GM19372 (cell line): ENCODE results near the gene SLC4A1AP.

Experiments used
- ATAC-seq: cut with Tn5 transposase; IDR thresholded peaks from one replicate; pipeline ENCODE4 v1.9.1; 2021; ENCODE audit warnings: mild to moderate bottlenecking, low read depth, moderate library complexity; ENCODE audit not compliant: unreplicated experiment

SLC4A1AP gene

DNA sequence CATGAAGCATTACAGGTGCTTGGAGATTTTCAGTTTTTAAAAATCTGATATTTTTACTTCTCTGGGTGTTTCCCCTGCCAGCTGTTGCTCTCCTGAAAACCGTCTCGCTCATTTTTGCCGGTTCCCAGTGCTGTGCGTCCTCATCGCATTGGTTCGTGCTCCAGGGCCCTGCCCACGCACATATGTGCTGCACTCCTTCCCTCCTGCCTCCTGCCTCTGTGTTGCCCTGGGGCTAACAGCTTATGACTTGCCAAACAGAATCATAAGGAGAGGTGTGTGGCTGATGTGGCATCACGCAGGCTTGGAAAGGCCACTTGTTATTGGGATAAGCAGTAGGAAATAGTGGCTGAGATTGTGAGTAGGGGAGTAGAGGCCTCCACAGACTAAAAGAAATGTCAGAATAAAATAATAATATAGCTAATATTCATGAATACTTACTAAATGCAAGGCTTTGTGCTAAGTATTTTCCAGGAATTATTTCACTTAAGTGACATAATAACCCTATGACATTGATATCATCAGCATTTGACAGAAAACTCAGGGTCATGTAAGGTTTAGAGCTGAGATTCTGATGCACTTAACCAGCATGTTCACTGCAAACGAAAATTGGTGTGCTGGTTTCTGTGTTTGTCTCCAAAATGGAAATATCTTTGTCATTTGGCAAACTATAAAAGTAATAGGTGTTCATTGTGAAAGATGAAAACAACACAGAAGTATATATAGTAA, 53.5 kb downstream of the SLC4A1AP start:
- ATAC-seq: no peak

DNA sequence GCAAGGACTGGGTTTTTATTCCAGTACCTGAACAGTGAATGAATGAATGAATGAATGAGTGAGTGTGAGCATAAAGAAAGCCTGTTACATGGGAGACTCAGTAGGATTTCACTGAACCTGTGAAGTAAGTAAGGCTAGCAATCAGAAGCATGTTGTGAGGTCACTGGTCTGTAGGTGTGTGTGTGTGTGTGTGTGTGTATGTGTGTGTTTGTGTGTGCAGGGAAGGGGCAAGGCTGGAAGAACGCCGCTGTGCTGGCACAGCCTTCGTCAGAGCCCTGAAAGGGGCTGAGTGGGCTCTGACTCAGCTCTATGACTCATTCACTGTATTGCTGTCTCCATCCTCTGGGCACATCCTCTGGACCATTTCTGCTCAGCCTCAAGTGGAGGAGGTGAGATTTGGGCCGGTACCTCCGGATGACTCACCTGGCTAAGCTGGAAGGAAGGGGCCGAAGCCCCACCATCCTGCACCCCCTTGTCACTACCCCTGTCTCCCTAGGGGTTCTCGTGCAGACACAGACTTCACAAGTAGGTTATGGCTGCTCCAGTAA, 56.4 kb downstream of the SLC4A1AP start:
- no peak for ATAC-seq

DNA sequence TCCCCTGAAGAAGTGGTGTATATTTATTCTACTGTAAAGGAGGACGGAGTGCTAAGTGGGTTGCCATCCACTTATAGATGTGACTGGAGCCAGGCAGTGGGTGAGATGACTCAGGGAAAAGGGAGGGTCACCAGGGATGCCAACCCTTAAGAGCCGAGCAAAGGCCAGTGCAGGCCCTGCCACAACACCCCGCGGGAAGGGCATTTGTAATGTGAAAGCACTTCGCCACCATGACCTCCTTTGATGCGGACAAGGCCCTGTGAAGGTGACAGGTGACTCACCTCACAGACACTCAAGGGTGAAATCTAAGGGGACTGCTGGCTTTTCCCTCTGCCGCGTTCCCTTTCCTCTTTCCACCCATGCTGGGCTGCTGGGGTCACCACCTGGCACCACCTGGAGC, 57.6 kb downstream of the SLC4A1AP start:
- no peak for ATAC-seq

DNA sequence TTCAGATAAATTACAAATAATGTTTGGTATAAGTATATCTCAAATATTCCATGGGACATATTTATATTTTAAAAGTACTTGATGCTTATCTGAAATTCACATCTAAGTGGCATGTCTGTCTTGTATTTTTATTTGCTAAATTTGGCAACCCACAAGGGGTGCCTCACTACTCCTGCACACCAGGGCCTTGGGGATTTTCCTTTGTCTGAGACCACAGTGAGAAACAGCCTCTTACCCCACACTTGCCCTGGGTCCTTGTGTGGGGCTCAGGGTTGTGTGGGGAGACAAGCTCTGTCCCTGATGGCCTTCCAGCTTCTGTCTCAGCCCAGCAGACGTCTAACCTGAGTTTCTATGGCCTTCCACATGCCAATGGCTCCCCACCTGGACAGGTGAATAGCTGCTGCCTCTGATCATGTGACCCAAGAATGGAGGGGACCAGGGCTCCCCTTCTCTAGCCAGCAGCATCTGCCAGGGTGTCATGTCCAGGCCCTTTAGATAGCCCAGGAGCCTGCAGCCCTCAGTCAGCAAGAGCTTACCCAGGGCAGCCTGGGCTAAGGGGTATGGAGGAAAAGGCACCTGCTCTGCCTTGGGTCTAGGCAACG, 58.3 kb downstream of the SLC4A1AP start:
- ATAC-seq: no peak

DNA sequence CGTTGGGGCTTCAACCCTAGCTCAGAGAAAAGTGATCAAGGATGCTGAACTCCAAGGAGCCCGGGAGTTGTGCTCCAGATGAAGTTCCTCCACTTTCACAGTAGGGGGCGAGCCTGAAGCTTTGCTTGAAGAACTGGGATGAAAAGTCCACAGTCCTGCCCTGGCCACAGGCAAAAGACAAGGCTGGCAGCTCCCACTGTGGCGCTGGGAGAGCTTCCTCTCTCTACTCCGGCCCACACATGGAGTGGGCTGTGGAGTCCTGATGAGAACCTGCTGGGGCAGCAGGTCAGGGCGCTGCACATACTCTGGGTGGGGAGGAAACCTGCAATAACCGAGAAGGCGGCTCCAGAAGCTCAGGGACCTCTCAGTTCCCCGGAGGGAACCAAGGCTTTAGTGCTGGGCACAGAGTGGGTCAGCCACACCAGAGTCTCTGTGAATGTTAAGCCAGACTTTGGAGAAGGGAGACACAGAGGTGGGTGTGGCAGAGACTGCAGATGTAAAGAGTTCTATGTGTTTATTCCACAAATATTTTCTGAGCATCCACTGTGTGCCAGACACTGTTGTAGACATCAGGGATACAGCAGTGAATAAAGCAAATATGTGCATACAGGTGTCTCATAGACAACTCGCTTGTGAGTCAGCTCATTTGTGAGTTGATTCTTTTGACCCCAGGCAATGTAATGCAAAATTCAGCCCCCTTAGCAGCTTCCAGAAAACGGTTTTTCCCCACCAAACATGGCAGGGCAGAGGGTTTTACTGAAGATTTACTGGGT, 59.9 kb downstream of the SLC4A1AP start:
- ATAC-seq: no peak

DNA sequence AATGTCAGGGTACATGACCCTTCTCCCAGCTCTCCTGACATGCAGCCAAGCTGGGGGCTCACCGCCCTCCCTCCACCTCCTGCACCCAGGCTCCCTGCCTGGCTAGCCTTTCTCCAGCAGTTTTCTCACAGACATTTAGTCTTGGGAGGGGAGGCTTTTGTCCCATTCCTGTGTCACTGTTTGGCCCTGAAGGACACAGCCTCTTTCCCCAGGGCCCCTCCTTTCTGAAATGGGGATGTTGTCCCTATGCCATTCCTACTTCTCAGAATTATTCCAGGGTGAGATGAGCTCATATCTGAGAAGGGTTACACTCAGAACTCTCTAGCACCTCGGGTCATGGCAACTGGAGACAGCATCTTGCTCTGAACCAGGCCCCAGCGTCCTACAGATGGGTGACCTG, 60.5 kb downstream of the SLC4A1AP start:
- ATAC-seq: no peak

DNA sequence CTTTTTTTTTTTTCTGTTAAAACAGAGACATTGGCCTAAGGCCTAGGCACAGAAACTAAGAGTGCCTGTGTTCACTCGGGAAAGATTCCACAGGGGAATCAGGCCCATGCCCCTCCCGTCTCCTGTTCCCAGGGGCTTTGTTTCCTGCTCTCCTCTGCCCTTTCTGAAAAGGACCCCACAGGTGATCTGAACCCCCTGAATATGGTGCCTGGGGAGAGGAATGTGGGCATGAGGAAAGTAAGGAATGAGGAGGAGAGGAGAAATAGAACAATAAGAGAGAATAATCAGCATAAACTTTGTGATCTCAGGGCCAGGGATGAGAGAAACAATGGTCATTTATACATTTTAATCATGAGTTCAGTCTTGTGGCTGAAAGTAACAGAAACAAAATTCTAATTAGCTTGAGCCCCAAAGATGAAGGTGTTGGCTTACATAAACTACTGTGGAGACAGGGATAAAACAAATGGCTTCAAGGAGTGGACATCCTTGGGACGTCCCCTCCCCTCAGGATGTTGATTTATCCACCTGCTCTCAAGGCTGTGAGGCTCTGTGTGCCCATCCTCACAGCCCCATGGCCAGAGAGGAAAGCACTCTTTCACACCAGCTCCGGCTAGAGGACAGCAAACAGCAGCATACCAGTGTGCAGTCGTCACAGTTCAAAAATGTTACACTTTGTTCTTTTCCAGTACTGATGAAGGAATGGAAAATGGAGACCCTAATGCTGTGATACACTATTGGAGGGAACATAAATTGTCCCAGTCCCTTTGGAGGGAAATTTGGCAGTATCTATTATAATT, 61.4 kb downstream of the SLC4A1AP start:
- no peak for ATAC-seq

DNA sequence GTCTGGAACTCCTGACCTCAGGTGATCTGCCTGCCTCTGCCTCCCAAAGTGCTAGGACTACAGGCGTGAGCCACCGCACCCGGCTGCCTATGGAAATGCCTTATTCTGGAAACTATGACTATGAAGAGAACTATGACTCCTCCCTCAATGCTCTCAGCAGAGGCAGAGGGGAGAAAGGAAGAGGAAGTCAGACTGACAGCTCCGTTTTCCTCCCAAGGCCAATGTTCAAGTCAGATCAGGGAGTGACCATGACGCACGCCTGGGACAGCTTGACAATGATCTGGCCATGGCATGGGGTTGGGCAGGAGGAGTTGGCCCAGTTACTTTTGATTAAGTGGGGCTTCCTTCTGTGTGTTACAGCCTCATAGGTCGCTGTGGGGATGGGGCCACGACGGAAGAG, 63.6 kb downstream of the SLC4A1AP start:
- ATAC-seq: no peak

DNA sequence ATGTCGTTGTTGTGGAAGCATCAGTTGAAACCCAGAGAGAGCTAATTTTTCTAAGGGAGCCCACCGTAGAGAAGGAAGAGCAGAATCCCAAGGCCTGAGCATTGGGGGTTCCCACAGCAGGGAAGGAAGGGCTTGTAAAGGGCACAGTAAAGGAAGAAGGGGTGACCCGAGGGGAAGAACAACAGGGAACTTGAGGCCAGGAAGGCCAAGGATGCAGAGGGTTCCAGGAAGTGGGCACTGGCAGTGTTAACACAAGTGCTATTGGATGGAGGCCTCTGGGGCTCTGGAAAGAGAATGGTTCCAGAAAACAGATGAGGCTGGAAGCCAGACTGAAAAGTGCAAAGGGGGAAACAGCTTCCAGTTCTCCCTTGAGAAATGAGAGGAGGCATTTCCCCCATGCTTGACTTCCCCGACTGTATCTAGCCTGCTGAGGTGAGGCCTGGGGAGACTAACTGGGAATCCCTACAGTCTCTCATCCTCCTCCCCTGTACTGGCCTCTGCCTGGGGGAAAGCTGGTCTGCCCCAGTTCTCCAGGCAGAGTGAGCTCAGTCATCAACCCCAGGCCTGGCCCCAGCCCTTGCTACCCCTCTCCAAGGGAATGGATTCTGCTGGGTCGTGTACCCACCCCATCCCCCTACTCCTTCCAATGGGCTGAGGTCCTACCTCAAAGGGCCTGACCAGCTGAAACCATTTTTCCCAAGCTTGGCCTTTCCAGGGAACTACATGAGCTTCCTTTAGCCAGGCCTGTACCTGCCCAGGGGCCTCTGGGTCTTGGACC, 64.6 kb downstream of the SLC4A1AP start:
- ATAC-seq: no peak

DNA sequence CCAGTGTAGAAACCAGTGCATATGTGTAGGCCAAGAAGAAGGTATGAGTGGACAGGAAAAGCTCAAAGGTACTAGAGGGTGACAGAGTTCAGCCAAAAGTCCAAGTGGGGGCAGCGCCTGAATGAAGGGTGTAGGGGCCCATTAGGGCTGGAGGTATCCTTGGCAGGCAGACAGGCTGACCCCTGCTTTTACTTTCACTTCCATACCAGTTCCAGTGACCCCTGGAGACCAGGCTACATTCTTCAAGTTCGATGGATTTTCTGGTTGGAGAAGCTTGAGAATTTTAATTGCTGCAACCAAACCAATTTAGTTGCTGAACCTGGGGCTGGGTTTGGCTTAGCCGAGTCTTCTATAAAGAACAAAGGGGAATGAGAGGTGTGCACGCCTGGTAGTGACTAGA, 65.5 kb downstream of the SLC4A1AP start:
- no peak for ATAC-seq

DNA sequence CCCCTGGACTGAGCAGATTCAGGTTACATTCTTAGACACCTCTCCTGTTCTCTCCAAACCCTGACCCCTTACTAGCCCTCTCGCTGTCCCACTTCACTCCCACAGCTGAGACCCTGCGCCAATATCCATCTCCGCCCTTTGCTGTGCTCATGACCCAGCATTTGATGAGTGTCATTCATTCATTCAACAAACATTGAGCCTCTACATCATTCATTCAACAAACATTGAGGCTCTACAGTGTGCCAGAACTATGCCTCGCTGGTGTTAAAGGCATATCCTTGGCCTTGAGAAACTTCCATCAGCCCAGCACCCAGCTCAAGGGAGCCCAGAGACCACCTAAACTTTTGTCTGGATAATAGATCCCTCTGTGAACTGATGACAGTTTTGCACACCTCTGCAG, 65.9 kb downstream of the SLC4A1AP start:
- no peak for ATAC-seq

DNA sequence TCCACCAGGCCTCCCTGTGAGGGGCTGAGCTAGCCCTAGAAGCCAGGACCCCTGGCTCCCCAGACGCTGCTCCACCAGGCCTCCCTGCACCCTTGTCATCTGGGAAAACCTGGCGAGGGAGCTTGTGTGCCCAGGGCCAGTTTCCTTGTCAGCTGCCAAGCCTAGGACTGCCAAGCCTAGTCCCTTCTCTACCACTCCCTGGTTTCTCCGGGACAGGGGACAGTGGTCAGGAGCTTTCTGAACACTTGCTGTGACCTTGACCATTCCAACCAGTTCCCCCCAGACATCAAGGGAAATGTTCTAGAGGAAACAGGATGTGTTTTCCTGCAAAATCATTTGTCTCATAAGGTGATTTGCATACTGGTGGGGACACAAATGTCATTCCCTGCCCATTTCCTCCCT, 66.6 kb downstream of the SLC4A1AP start:
- no peak for ATAC-seq

DNA sequence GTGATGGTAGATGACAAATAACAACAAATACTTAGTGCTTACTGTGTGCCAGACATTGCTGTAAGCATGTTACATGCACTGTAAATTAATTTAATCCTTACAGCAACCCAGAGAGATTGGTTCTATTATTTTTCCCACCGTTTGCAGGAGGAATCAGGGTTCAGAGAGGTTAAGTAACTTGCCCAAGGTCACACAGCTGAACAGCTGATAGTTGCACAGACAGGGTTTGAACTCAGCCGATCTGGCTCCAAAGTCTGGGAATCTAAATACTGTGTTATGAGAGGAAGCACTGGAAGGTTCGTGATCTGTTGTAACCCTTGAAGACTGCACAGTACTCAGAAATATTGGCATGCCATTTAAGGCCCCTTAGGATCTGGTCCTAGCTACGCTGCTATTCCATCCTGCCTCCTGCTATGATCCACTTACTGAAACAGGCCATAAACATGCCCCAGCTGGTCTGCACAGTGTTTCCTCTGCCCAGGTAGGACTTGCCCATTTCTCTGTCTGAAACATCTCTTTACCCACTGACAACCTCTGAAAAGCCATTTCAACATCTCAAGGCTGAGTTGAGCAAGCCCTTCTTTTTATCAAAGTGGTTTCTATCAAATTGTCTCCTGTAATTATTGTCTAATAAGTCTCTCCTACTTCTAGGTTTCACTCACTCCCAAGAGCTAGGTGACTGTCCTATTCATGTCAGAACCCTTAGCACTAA, 67.4 kb downstream of the SLC4A1AP start:
- no peak for ATAC-seq

DNA sequence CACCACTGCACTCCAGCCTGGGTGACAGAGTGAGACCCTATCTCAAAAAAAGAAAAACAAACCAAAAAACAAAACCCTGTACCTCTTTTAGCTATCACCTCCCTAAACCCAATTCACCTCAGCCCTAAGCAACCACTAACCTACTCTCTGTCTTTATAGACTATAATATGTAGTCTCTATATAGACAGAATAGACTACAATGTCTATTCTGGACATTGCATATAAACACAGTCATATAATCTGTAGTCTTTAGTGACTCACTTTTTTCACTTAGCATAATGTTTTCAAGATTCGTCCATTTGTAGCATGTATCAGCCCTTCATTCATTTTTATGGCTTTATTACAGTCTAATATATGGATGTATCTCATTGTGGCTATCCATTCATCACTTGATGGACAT, 70.6 kb downstream of the SLC4A1AP start:
- ATAC-seq: no peak

DNA sequence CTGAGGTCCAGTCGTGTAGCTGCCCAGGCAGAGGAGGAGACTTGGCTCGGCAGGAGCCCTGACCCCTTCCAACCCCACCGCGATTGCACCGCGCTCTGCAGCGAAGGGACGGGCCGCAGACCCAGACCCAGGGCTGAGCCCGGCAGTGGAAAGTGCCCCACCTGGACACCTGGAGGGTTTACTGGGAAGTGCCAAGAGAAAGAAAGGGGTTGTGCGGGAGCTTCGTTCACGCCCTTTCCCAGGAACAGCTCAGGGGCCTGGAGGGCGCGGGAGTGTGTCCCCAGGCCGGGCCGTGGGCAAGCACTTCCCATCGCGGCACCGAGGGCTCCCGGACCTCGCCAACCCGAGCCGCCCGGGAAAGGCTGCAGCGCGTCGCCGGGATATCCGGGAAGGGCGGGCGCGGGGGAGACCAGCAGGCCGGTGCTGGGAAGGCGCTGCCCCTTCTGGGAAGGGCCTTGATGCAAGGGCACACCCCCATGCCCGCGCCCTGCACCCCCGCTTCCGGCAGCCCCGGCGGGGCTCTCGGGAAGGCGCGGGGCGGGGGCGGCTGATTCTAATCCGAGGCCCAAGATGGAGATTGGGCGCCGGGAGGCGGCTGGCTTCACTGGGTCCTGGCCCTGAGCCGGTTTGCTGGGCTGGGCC, 71.7 kb downstream of the SLC4A1AP start:
- no peak for ATAC-seq

DNA sequence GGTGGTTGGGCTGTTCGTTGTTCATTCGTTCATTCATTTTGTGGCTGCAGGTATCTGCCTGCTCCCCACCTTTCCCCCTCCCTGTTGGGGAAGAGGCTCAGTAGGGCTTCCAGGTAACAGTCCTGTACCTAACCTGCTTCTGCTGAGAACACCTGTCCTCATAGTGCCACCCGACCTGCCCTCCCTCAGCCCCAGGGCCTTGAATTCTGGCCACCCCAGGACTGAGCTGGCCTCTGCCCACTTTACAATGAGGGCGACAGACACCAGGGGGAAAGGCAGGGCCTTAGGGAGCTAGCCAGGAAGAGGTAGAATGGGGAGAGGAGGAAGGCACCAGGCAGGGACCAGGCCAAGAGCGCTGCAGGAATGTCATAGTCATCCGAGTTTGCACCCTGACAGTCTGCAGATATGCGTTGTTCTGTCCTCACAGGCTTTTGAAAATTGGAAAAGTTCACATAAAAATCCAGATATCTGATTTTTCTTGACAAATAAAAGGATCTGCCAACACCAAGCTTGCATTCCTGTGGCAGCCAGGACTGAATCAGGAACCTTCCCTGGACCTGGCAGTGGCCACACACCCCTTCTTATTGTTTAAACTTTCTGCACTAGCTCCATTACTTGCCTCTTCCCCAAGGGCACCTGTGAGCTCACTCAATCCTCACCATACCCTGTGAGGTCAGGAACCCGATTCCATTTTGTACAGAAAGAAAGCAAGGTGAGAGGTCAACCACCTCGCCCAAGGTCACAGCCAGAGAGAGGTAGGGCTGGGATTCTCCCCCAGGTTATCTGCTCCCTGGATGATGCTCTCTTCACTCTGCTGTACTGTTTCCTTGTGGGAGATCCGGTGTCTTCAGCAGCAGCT, 72.6 kb downstream of the SLC4A1AP start:
- no peak for ATAC-seq

DNA sequence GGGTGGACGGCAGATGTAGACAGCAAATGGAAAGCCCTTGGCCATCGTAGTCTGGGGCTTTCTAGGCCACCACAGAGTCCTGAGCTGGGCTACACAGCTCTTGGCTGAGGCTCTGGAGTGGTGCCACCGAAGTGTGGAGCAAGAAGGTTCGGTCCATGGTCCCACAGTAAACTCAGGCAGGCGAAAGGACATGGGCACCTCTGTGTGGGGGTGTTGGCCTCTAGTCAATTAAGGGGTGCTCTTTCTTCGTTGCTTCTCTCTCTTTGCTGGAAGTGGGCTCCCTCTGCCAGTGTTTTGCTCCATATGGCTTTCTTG, 73.2 kb downstream of the SLC4A1AP start:
- no peak for ATAC-seq
